K562 (cell line): Measurements from ENCODE around the gene TIMP3. TPM values are rescaled to one million over a fixed set of nuclear protein-coding genes. Genes with fewer than 3 reads are reported as not detected.

Experiments
- ADNP ChIP-seq: fragments of 200-800 bp; sonication (Bioruptor generic); IDR thresholded peaks from 2 replicates; pipeline ENCODE4 v1.6.1; 2016; ENCODE audit warnings: missing genetic modification characterization, missing compliant biosample characterization
- BACH1 ChIP-seq: fragments of 200-800 bp; sonication (Bioruptor generic); IDR thresholded peaks from 2 replicates; pipeline ENCODE4 v1.6.1; 2016; ENCODE audit warnings: missing genetic modification characterization, missing compliant biosample characterization
- BRD4 ChIP-seq: fragments of 200-600 bp; sonication (generic); IDR thresholded peaks from 2 replicates; pipeline ENCODE4 v1.6.1; 2017; ENCODE audit warnings: inconsistent platforms
- CEBPB ChIP-seq: fragments of 450-650 bp; IDR thresholded peaks from 2 replicates; pipeline ENCODE4 v1.6.1; 2016; ENCODE audit warnings: missing genetic modification characterization, missing compliant biosample characterization
- EZH2 ChIP-seq: IDR thresholded peaks from 2 replicates; pipeline ENCODE4 v1.6.1; 2012; ENCODE audit warnings: low read depth, mild to moderate bottlenecking, inconsistent platforms, low read length, borderline replicate concordance
- GABPA ChIP-seq: fragments of 200-800 bp; sonication (Bioruptor generic); conservative IDR thresholded peaks from 2 replicates; pipeline ENCODE4 v1.6.1; 2016; ENCODE audit warnings: low read depth, missing genetic modification characterization, missing compliant biosample characterization
- HEY1 ChIP-seq: fragments of 250-450 bp; sonication (Bioruptor Pico); IDR thresholded peaks from 2 replicates; pipeline ENCODE4 v1.5.0; 2020; ENCODE audit warnings: mild to moderate bottlenecking, moderate library complexity, borderline replicate concordance
- HIVEP1 ChIP-seq: fragments of 250-450 bp; sonication (Bioruptor Pico); IDR thresholded peaks from 2 replicates; pipeline ENCODE4 v1.4.0; 2020; ENCODE audit warnings: mild to moderate bottlenecking
- HMG20B ChIP-seq: fragments of 250-450 bp; sonication (Bioruptor Pico); IDR thresholded peaks from 2 replicates; pipeline ENCODE4 v1.5.0; 2021; ENCODE audit warnings: mild to moderate bottlenecking
- NCOA4 ChIP-seq: fragments of 450-650 bp; IDR thresholded peaks from 2 replicates; pipeline ENCODE4 v1.6.1; 2018; ENCODE audit warnings: mild to moderate bottlenecking; ENCODE audit not compliant: partially characterized antibody
- PCBP1 ChIP-seq: fragments of 200-400 bp; formaldehyde crosslinking; IDR thresholded peaks from 2 replicates; pipeline ENCODE4 v1.6.1; 2018; ENCODE audit warnings: mild to moderate bottlenecking, low read depth, low read length; ENCODE audit not compliant: poor library complexity, severe bottlenecking
- SAP30 ChIP-seq: fragments of 200-600 bp; sonication (generic); IDR thresholded peaks from 2 replicates; pipeline ENCODE4 v1.6.1; 2012; ENCODE audit warnings: borderline replicate concordance, low read depth, mild to moderate bottlenecking, moderate library complexity, low read length, control low read depth, inconsistent platforms; ENCODE audit not compliant: insufficient read depth, poor library complexity, severe bottlenecking
- SMAD1 ChIP-seq: fragments of 150-350 bp; IDR thresholded peaks from 2 replicates; pipeline ENCODE4 v1.6.1; 2014; ENCODE audit warnings: low read length, low read depth; ENCODE audit not compliant: partially characterized antibody
- SOX6 ChIP-seq: fragments of 450-650 bp; IDR thresholded peaks from 2 replicates; pipeline ENCODE4 v1.6.1; 2014; ENCODE audit warnings: mild to moderate bottlenecking
- SRSF1 ChIP-seq: fragments of 200-400 bp; formaldehyde crosslinking; IDR thresholded peaks from 2 replicates; pipeline ENCODE4 v1.6.1; 2017; ENCODE audit warnings: mild to moderate bottlenecking, low read depth, low read length, moderate library complexity
- SRSF7 ChIP-seq: fragments of 200-400 bp; formaldehyde crosslinking; optimal IDR thresholded peaks from 2 replicates; pipeline ENCODE3; 2017; ENCODE audit warnings: mild to moderate bottlenecking, low read depth, low read length
- TAL1 ChIP-seq: fragments of 450-650 bp; IDR thresholded peaks from 2 replicates; pipeline ENCODE4 v1.6.1; 2016; ENCODE audit warnings: mild to moderate bottlenecking
- WHSC1 ChIP-seq: IDR thresholded peaks from one replicate; pipeline ENCODE4 v1.6.1; 2012; ENCODE audit warnings: low read length, control low read depth, inconsistent platforms
- YBX1 ChIP-seq: fragments of 450-650 bp; IDR thresholded peaks from 2 replicates; pipeline ENCODE4 v1.7.1; 2016; ENCODE audit warnings: mild to moderate bottlenecking
- ZNF23 ChIP-seq: fragments of 250-450 bp; sonication (Bioruptor Pico); IDR thresholded peaks from 2 replicates; pipeline ENCODE4 v1.4.0; 2020; ENCODE audit warnings: mild to moderate bottlenecking
- ZNF274 ChIP-seq: IDR thresholded peaks from 2 replicates; pipeline ENCODE4 v1.6.1; 2011; ENCODE audit warnings: low read depth, mild to moderate bottlenecking, low read length, moderate library complexity, borderline replicate concordance
- ZNF57 ChIP-seq: fragments of 450-650 bp; formaldehyde crosslinking; IDR thresholded peaks from 2 replicates; pipeline ENCODE4 v1.4.0; 2020; ENCODE audit warnings: mild to moderate bottlenecking, moderate library complexity
- ZNF639 ChIP-seq, 2 experiments: fragments of 200-800 bp in 1 of 2; sonication (Bioruptor generic) in 1 of 2; sonication (generic) in 1 of 2; formaldehyde crosslinking in 1 of 2; IDR thresholded peaks in 1 of 2; conservative IDR thresholded peaks in 1 of 2; 2 replicates each; pipeline versions ENCODE4 v1.5.0 to v1.6.1; 2016 to 2020; ENCODE audit warnings: missing compliant biosample characterization in 1 of 2, missing genetic modification characterization in 1 of 2, missing genetic modification reagents in 1 of 2
- ZNF696 ChIP-seq: fragments of 250-450 bp; sonication (Bioruptor Pico); conservative IDR thresholded peaks from 2 replicates; pipeline ENCODE4 v1.4.0; 2020; ENCODE audit warnings: mild to moderate bottlenecking, moderate library complexity
- polyA plus RNA-seq, 8 experiments: library from polyadenylated mRNA; depleted of rRNA in 4 of 8; stranded (reverse) in 5 of 8; unstranded in 3 of 8; fragments of >200 nt; fragmentation: Nextera tagmentation in 2 of 8; fragmentation: Illumina TruSeq in 1 of 8; extraction: Ambion mirVana in 2 of 8; extraction: Trizol in 1 of 8; gene quantifications; 2 replicates each; pipeline versions ENCODE4 v1.2.1 to v1.2.3, GENCODE V29; 2011 to 2014; ENCODE audit warnings: inconsistent platforms in 1 of 8, missing spikeins in 1 of 8
- total RNA-seq, 7 experiments: library from RNA; depleted of rRNA in 6 of 7; stranded (reverse); fragments of >200 nt in 6 of 7; fragmentation: Illumina TruSeq in 2 of 7; extraction: Trizol in 2 of 7; gene quantifications; 2 replicates each; pipeline versions ENCODE4 v1.2.1 to v1.2.3, GENCODE V29; 2011 to 2021; ENCODE audit warnings: low replicate concordance in 1 of 7
- TF ChIP-seq, protein P1 (sequence below): fragments of 450-650 bp; formaldehyde crosslinking; IDR thresholded peaks from 2 replicates; pipeline ENCODE4 v1.4.0; 2020; ENCODE audit warnings: mild to moderate bottlenecking, moderate library complexity
- TF ChIP-seq, protein P2 (sequence below): sonication (generic); formaldehyde crosslinking; IDR thresholded peaks from 2 replicates; pipeline ENCODE4 v1.8.1; 2023; ENCODE audit warnings: mild to moderate bottlenecking, missing genetic modification reagents, moderate library complexity

Gene TIMP3
- total and polyA plus RNA-seq, 9 of the 15 experiments (the other 6 are each of a cell fraction or from before 2014, with no cell fraction given) = 0.07 to 0.73 (median 0.18) TPM

- TF ChIP-seq EZH2 = no peak
- TF ChIP-seq, protein P1, sequence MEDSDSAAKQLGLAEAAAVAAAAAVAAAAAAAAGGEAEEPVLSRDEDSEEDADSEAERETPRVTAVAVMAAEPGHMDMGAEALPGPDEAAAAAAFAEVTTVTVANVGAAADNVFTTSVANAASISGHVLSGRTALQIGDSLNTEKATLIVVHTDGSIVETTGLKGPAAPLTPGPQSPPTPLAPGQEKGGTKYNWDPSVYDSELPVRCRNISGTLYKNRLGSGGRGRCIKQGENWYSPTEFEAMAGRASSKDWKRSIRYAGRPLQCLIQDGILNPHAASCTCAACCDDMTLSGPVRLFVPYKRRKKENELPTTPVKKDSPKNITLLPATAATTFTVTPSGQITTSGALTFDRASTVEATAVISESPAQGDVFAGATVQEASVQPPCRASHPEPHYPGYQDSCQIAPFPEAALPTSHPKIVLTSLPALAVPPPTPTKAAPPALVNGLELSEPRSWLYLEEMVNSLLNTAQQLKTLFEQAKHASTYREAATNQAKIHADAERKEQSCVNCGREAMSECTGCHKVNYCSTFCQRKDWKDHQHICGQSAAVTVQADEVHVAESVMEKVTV (CRISPR knock-in tag) = no peak
- TF ChIP-seq, protein P2, sequence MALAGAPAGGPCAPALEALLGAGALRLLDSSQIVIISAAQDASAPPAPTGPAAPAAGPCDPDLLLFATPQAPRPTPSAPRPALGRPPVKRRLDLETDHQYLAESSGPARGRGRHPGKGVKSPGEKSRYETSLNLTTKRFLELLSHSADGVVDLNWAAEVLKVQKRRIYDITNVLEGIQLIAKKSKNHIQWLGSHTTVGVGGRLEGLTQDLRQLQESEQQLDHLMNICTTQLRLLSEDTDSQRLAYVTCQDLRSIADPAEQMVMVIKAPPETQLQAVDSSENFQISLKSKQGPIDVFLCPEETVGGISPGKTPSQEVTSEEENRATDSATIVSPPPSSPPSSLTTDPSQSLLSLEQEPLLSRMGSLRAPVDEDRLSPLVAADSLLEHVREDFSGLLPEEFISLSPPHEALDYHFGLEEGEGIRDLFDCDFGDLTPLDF = no peak
- no peak for TF ChIP-seq SRSF1
- no peak for TF ChIP-seq ZNF696 (CRISPR knock-in tag)
- peak; percentile 60 for TF ChIP-seq TAL1
- no peak for TF ChIP-seq HMG20B (CRISPR knock-in tag)
- no peak for TF ChIP-seq PCBP1
- TF ChIP-seq BRD4 = no peak
- TF ChIP-seq ZNF639 (CRISPR knock-in tag; conservative IDR thresholded peaks at IDR 0.05 in 1 of 2, IDR thresholded peaks at IDR 0.05 in 1 of 2) = 0 out of 4 replicates have a peak, but pooled peaks of 1 of the 2 experiments have one; percentile 41
- TF ChIP-seq ZNF274 = no peak
- no peak for TF ChIP-seq SRSF7
- no peak for TF ChIP-seq SMAD1
- no peak for TF ChIP-seq CEBPB (tag)
- TF ChIP-seq GABPA (tag) = no peak
- no peak for TF ChIP-seq HEY1 (CRISPR knock-in tag)
- TF ChIP-seq SOX6 = peak; percentile 33; the same call in 1 of the 2 replicates
- TF ChIP-seq YBX1 = no peak
- TF ChIP-seq WHSC1 = no peak
- peak; percentile 55; the same call in 1 of the 2 replicates for TF ChIP-seq ADNP (tag)
- TF ChIP-seq HIVEP1 (CRISPR knock-in tag) = no peak
- TF ChIP-seq NCOA4 = no peak
- TF ChIP-seq ZNF23 (CRISPR knock-in tag) = no peak
- no peak for TF ChIP-seq ZNF57
- TF ChIP-seq SAP30 = no peak
- TF ChIP-seq BACH1 = no peak
Observed at GRCh38 chr22:32887324-32887980, 85.9 kb downstream of the TIMP3 start (continued).
